Osteocyte (in vitro differentiated cells): Measurements from ENCODE around the gene STK33. TPM values are rescaled to one million over a fixed set of nuclear protein-coding genes. Genes with fewer than 3 reads are reported as not detected.

ENCODE experiments used
- DNase-seq: peaks from one replicate; pipeline ENCODE4 v3.0.0; 2021; ENCODE audit warnings: mixed read lengths; ENCODE audit not compliant: unreplicated experiment; ENCODE audit errors: extremely low spot score
- H3K27ac Mint-ChIP-seq: one replicate; pipeline ENCODE4 v1.8.0; 2021; ENCODE audit warnings: mild to moderate bottlenecking, mixed read lengths; ENCODE audit not compliant: unreplicated experiment
- H3K27me3 Mint-ChIP-seq: one replicate; pipeline ENCODE4 v1.8.0; 2021; ENCODE audit warnings: mixed read lengths; ENCODE audit not compliant: unreplicated experiment
- H3K36me3 Mint-ChIP-seq: one replicate; pipeline ENCODE4 v1.8.0; 2021; ENCODE audit warnings: mixed read lengths; ENCODE audit not compliant: unreplicated experiment
- H3K4me1 Mint-ChIP-seq: one replicate; pipeline ENCODE4 v1.8.0; 2021; ENCODE audit warnings: mixed read lengths; ENCODE audit not compliant: unreplicated experiment
- H3K4me3 Mint-ChIP-seq: one replicate; pipeline ENCODE4 v1.8.0; 2021; ENCODE audit warnings: mild to moderate bottlenecking, moderate library complexity, mixed read lengths; ENCODE audit not compliant: unreplicated experiment
- H3K9me3 Mint-ChIP-seq: one replicate; pipeline ENCODE4 v1.8.0; 2021; ENCODE audit warnings: mixed read lengths; ENCODE audit not compliant: unreplicated experiment
- CTCF ChIP-seq: fragments of 200-600 bp; sonication (generic); IDR thresholded peaks from 2 replicates; pipeline ENCODE4 v1.5.0; 2021; ENCODE audit warnings: antibody characterized with exemption, mild to moderate bottlenecking, moderate library complexity
- total RNA-seq: library from RNA; stranded (reverse); gene quantifications from 2 replicates; pipeline ENCODE4 v1.2.1, GENCODE V29; 2021

STK33 gene
- total RNA-seq, 1 donor from 2014 or later = 1.3 TPM

GRCh38 chr11:8415195-8415594 is 178.8 kb downstream of the STK33 start:
- Mint-ChIP-seq H3K4me3 (no peak overlapping the region), H3K9me3 (no peaks in the 10 kb centered on the region)

GRCh38 chr11:8408151-8408941 is 185.7 kb downstream of the STK33 start:
- DNase-seq = no peak
- Mint-ChIP-seq H3K27me3 (peaks cover 6% of the 10 kb centered on the region), H3K4me3 (no peak overlapping the region), H3K36me3 (no peaks in the 10 kb centered on the region), H3K9me3 (peaks cover 7% of the 10 kb centered on the region), H3K4me1 (no peaks in the 10 kb centered on the region), H3K27ac (no peak overlapping the region)
- TF ChIP-seq CTCF = no peak

More at GRCh38 chr11:8415195-8415594, 178.8 kb downstream of the STK33 start:
- DNase-seq = no peak
- no peaks in the 10 kb centered on the region for H3K36me3 Mint-ChIP-seq
- no peaks in the 10 kb centered on the region for H3K4me1 Mint-ChIP-seq
- peaks cover 16% of the 10 kb centered on the region for H3K27me3 Mint-ChIP-seq
- no peak for TF ChIP-seq CTCF
- no peak overlapping the region for H3K27ac Mint-ChIP-seq

- H3K27ac Mint-ChIP-seq = no peak overlapping the region
- no peak for DNase-seq
- H3K27me3 Mint-ChIP-seq = peaks cover 6% of the 10 kb centered on the region
- H3K4me3 Mint-ChIP-seq = no peak overlapping the region
- H3K4me1 Mint-ChIP-seq = no peaks in the 10 kb centered on the region
- no peak for TF ChIP-seq CTCF
- no peaks in the 10 kb centered on the region for H3K36me3 Mint-ChIP-seq
- H3K9me3 Mint-ChIP-seq = peaks cover 7% of the 10 kb centered on the region
These were observed 190.7 kb downstream of the STK33 start for GRCh38 chr11:8403310-8403709.

GRCh38 chr11:8392886-8393285 is 201.1 kb downstream of the STK33 start:
- no peak overlapping the region for H3K27ac Mint-ChIP-seq

More at GRCh38 chr11:8392886-8393285, 201.1 kb downstream of the STK33 start:
- no peak for DNase-seq
- H3K27me3 Mint-ChIP-seq = peaks cover 18% of the 10 kb centered on the region
- no peak overlapping the region for H3K4me3 Mint-ChIP-seq
- no peaks in the 10 kb centered on the region for H3K36me3 Mint-ChIP-seq
- no peak for TF ChIP-seq CTCF
- peaks cover 3% of the 10 kb centered on the region for H3K9me3 Mint-ChIP-seq
- no peaks in the 10 kb centered on the region for H3K4me1 Mint-ChIP-seq
